Measurements from ENCODE around the gene DNAJC15.

GRCh38 chr13:43127827-43128226 lies 104.4 kb downstream of the DNAJC15 start:
- TF ChIP-seq CTCF (IDR thresholded peaks at IDR 0.05) (no peak), POLR2A (IDR thresholded peaks at IDR 0.05) (no peak)

Data from transverse colon (tissue), 3 donors.